Fibroblast of skin of left quadriceps (primary cell): ENCODE results near the gene SLAMF8.

ENCODE experiments used
- DNase-seq, 2 experiments: peaks; one replicate each; pipeline ENCODE4 v3.0.0-alpha.2; 2013; ENCODE audit warnings: low read depth in 2 of 2

Gene SLAMF8

DNA sequence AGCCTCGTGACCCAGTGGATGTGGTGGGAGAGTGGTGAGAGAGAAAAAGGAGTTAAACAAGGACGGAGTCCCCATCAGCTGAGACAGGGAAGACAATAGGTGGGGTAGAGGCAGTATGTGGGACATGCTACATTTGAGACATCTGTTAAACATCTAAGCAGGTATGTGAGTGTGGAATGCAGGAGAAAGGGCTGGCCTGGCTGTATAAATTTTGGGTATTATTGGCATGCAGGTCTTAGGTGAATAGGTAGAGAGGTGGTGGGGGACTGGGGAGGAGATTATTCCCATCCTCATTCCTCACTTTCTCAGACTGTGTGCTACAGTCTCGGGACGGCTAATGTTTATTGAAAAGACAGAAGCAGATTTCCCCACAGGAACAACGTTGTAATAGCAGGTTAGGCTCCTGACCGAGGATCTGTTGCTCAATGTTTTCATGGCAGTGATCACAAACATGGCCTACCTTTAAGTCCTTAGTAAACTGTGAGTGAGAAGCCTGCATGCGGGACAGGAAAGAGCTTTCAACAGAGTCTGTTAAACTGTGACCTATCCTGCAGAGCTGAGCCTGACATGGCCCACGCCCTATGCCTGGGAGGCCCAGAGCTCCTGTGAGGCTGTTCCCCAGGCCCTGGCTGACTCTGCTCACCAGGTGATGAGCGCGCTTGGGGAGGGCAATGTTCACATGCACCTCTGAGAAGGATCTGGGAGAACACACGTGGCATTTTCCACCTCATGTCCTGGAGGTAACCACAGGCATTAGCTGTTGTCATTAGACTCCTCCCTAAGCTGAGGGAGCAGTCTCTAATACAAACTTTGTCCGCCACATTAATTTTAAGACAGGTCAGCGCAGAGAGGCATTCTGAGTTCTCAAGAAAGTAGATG, 19.3 kb downstream of the SLAMF8 start:
- DNase-seq: no peak

DNA sequence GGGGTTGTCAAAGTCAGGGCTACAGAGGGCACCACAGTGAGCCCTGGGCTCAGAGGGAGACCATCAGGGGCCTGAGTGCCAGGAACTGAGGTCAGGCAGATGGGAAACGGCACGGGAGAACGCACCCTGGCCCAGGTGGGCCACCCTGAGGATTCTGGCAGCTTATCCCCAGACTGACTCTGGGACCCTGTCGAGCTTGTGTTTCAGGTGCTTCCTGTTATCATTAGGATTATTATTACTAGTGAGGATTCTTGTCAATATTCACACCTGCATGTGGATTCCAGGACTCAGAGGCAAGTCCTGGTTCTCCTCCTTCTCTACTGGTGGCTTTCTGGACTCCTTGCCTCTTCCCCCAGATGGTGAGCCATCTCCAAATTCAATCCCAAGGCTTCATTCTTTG, 20.6 kb downstream of the SLAMF8 start:
- DNase-seq: no peak

DNA sequence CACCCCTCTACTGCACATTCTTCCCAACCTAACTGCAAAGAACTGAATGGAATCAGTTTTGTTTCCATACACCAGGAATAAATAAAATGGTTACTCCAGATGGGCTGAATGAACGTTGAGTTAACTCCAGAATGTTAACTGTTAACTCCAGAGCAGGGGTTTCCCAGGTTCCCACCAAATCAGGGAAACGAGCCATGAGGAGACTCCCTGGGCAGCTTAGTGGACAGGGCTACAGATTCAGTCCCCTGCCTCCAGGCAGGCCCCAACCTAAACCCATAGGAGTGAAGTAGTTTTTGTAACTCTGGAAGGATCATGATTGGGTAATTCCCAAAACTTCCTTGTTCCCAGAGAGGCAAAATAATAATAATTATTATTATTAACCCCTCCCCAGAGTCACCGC, 21.7 kb downstream of the SLAMF8 start:
- DNase-seq: no peak

DNA sequence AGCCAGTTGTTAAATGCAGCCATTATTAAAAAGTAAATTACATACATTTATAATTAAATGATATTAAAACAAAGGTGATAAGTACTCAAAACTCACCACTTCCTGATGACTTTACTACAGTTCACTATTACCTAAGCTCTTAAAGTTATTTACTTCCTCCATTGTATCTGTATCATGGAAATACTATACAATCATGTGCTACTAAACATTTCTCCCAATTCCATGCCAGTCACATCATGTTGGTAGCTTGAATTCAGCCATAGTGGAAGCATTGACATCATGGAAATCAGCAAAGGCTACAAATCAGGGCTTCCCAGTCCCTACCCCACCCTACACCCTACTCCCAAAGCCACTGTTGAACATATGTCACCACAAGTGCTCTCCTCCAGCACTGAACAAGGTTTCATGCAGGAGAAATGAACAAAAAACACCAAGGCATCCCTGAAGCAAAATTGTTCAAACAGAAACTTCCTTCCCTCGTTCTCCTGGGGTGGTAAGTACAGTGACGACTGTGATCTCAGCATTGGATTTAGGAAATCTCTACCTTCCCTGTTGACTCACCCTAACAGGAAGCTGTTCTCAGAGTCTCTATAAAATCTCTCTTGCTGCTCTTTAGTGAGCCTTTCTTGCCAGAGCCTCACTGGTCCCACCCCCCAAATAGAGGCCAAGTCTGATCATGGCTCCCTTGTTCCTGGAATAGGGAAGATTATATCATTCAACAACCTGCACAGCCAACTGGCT, 23.1 kb downstream of the SLAMF8 start:
- no peak for DNase-seq

DNA sequence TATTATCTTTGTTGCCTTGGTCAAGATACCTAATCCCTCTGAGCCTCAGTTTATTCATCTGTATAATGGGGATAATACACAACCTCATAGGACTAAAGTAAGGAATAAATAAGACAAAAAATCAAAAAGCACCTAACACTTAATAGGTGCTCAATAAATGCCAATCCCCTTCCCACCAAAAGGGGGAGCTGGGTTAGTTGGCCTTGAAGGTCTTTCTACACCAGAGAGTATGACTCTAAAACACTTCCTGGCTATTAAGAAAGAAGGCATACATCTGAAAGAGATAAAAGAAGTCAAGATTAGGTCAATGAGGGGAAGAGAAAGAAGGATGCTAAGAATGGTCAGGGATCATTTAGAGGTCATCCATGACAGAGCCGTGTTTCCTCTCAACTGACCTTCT, 24.7 kb downstream of the SLAMF8 start:
- DNase-seq: no peak

DNA sequence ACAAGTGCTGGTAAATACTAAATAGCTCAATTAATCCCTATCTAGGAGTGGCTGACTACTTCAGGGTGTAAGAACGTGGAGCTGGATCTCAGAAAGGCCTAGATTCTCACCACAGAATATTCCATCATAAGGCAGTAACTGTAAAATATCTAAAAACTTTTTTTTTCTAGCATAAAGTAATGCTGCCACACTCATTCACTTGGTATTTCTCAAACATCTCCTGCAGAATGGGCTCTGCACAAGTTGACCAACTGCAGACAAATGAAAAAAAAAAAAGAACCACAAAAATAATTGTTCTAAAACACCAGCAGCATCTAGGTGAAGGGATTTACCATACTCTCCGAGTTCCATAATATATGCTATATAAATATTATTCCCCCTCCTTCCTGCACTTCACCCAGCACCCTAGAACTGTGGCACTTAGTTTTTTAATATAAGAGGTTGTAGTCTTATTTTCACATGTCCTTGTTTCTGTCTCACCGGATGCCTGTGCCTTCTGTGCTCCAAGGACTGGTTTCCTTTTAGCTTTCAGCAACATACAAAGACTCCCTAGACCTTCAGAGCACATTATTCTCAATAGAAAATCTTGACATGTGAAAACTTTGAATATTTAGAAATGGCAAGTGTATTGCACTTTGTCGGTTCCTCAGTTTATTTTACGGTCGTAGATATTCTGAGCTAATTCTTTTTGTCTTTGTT, 26.9 kb downstream of the SLAMF8 start:
- DNase-seq: no peak

DNA sequence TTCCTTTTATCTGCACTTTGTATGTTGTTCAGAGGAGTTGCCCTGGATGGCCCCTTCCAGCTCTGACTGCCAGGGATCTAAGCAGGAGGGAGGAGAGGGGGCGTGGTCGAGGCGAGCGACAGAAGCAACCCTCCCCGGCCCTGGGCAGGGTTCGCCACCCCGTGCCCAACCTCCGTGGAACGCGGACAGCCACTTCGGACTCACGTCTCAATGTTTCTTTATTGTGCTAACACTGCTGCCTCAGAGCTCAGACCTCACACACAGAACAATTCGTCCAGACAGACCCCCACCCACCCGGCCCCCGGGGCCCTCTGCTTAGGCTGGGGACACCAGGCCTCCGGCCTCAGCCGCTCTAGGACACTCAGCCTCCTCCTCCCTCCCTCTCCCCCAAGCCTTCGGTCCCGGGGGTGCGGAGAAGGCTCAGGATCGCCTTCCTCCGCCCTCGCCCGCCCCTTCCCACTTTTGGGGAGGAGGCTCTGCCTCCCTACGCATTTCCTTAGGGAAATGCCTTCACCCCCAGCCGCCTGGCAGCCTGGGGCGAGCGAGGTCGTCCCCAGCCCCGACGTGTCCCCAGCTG, 27.5 kb downstream of the SLAMF8 start:
- no peak for DNase-seq

DNA sequence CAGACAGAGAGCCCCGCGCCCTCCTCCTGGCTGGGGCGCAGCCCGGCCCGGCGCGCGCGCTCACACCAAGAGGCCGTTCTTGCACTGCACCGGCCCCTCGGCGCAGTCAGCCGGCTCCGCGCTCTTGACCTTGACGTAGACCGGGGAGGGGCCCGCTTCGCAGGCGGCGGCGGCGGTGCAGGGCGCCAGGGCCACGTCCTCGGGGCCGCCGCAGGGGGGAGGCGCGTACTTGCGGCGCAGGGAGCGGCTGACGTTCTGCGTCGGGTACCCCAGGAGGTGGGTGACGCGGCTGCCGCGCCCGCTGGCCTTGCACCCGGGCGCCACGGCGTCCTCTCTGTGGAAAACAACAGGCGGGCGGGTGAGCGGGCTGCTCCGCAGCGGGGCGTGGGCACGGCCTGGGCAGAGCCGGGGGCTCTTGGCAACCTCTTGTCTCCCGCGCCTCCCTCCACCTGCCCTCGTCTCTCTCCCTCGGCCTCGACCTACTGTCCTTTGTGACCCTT, 28.1 kb downstream of the SLAMF8 start:
- DNase-seq: peak; percentile 48 to 49

DNA sequence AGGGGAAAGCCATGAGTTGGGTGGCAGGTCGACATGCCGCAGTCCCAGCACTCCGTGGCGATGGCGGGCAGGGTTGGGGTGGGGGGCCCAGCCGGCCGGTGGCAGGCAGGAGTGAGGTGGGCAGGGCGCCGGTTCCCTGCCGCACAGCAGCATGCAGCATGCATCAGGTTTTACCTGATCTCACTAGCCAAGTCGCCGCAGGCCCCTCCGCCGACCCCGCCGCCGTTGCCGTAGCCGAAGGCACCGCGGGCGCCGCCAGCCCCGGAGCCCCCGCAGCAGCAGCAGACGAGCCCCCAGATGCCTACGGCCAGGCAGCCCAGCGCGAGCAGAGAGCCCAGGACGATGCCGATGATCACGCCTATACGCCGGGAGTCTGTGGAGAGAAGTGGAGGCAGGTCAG, 29.0 kb downstream of the SLAMF8 start:
- no peak for DNase-seq

DNA sequence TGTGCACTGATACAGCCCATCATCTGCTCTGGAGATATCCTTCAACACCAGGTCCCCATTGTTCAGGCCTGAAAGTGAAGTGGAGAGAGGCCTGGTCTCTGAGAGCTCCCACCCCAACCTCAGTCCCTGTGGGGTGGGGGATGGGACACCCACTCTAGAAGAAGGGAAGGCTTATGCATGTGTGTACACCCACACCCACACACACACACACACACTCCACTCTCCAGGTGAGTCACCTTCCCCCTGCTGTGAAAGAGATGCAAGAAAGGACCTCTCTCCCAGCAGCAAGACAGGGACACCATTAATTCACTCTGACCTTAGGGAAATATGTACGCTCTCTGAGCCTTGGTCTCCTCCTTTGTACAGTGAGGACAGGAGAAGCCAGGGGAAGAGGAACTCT, 29.9 kb downstream of the SLAMF8 start:
- no peak for DNase-seq

DNA sequence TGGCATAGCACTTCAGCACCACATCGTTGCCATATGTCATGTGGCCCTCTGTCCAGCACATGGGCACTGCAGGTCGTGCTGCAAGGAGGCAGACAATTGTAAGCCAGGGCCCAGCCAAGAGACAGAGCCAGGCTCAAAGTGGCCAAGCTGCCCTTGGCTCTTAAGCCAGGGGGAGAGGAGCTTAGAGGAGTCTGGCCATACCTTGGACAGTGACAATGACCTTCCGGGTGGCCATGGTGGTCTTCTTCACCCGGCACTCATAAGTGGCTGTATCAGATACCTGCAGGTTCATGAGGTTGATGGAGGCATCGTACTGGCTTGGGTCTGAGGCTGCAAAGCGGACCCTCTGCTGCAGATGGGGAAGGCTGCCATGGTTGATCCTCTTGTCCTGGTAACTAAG, 31.2 kb downstream of the SLAMF8 start:
- DNase-seq: no peak

DNA sequence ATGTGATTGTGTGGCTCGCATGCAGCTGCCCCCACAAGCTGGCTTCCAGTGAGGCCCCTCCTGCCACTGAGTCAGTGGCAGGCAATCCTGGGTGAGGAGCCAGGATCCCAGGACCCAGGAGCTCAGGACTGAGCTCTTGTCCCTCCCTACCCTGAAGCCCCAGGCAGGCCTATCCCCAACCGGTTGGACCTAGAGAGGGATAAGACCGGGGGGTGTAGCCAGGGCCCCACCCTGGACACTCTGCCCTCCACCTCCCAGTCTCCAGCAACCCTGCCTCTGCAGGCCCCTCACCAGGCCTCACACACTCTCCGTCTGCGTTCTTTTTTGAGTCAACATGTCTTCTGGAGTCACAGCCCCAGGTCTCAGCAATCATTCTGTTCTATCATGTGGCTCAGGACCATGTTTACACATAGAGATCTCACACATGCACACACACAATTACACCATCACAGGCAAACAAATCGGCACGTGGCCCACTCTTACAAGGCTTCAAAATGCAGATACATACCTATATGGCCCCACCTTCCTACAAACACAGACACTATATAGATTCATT, 33.2 kb downstream of the SLAMF8 start:
- no peak for DNase-seq

DNA sequence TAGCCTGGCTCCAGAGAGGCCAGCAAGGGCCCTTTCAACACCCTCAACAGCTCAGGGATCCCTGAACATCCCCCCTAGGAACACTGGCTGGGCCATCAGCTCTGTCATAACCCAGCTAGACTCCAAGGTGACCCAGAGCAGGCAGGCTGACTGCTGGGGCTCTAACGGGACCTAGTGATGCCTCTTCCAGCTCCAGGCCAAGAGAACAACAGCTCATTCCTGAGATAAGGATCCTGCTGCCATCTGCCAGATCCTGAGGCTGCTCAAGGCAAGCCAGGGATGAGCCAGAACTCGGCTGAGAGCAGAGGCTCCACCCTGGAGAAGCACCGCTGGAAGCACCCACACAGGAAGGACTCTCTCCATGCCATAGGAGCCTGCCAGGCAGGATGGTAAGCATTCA, 33.8 kb downstream of the SLAMF8 start:
- no peak for DNase-seq

DNA sequence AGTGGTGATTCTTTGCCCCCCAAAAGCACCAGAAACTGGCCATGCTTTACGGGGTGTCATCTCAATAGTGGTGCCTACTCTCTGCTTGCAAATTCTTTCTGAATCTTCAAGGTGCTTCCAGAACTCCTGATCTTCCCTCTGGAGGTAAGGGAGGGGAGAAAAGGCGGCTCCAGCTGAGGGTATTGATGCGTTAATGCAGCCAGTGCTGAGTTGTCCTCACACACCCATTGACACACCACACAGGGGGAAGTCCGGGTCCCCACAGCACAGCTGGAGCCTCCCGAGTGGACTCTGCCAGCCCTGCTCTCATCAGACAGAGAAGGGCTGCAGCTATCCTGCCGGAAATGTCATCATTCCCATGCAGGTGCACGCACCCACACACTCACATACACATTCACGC, 34.5 kb downstream of the SLAMF8 start:
- DNase-seq: no peak

DNA sequence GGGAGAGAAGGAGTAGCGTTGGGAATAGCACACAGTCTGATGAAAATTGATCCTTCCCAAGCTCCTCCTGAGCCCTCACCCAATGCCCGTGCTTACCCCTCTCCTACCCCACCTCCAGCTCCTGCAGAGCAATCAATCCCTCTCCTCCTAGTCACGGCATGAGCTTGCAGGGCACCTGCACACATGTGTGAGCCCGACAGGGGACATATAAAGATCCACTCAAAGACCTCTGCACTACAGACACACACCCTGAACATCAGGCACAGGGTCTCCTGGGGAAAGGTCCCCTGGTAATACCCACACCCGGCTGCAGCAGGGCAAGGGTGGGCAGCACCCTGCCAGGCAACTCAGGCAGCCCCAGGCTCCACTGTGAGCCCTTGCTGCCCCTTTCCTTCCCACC, 35.4 kb downstream of the SLAMF8 start:
- DNase-seq: no peak

DNA sequence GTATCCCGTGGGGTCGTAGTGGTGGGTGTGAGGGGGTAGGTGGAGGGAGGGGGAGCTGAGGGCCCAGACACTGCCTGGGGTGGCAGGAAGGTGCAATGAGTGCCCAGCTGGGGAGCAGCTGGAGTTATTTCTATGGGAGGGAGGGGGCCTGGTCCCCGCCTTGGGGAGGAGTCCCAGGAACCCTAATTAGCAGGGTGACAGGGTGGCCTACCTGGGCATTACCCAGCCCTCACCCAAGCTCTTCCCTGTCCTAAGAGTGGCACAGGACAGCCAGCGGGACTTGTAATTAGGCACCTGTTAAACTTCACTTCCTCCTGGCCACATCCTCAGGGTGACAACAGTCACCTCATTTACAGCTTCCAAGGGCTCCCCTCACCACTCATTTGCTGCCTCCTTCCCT, 35.9 kb downstream of the SLAMF8 start, which contains the start of gene VSIG8:
Gene VSIG8, minus strand, starts transcription at position 101 of the 400 bp plus-strand sequence. CDS start 136 bp downstream, outside the sequence.
- no peak for DNase-seq

DNA sequence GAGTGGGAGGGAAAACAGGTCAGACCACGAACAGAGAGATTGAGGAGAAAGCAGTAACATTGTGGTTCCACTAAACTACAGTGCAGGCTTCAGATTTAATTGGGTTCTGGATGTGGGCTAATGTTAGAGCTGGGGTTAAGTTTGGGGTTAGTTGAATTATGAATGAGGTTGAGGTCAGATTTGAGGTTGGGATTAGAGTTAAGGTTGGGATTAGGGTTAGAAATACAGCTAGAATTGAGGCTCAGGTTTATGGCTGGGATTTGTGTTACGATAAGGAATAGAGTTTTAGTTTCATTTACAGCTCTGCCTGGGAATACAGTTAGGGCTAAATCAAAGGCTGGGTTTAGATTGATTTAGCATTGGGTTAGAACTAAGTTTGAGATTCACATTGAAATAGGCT, 37.6 kb downstream of the SLAMF8 start:
- DNase-seq: no peak

DNA sequence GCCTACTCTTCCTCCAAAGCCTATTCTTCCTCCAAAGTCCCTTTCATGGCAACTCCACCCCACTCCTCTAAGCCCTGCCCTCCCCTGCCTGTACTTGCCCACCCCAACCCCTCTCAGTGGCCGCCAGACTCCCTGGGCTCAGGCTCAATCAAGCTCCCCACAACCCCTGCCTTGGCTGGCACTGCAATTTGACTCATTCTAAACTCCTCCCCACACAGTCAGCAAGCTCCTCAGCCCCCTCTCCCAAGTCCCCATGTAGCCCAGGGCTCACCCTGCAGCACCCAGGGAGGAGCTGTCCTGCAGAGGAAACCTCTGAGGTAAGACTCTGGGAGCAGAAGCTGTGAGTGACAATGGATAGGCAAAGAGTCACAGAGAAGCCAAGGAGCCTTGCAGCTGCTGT, 39.4 kb downstream of the SLAMF8 start:
- no peak for DNase-seq

DNA sequence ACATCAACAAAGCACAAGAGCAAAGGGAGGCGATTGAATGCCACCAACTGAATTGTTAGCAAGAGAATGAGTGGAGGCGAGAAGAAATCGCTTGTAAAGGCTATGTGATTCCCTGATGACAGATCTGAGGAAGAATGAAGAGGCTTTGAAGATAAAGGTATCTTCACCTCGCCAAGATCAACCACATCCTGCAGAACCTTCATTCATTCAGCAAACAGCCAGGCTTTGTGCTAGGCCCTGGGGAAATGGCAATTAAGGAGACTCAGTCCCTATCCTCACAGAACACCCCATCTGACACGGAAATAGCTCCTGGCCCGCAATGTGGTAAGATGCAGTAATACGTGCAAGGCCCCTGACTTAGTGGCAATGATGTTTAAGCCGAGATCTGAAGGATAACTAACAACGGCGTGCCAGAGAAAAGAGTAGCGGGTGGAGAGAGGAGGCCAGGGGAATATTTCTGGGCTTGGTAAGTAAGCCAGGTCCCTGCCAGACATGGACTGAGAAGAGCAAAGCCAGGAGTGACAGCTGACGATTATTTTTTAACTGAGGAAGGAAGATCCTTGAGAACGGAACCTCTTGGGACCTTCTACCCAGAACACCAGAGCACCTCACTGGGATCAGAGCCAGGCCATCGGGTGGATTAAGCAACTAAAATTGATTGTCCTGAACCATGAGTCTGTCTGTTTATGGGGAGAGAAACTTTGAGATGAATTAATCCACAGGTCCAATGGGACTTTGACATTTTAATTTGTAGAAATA, 40.4 kb downstream of the SLAMF8 start:
- no peak for DNase-seq

DNA sequence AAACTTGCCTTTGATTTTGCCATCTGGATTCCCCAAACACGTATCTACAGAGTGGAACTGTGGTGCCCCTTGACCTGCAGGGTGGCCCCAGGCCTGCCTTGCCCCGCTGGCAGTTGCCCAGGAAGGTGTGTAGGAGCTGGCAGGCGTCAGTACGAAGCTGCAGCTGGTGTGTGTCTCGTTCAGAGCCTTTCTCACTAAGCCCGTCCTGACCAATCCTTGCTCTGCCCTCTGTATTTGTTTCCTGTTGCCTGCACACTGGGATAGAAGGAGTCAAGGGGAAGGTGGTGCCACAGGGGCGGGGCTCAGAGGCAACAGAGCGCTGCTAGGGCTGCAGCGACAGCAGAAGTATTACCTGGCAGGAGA, 41.0 kb downstream of the SLAMF8 start:
- DNase-seq: no peak

DNA sequence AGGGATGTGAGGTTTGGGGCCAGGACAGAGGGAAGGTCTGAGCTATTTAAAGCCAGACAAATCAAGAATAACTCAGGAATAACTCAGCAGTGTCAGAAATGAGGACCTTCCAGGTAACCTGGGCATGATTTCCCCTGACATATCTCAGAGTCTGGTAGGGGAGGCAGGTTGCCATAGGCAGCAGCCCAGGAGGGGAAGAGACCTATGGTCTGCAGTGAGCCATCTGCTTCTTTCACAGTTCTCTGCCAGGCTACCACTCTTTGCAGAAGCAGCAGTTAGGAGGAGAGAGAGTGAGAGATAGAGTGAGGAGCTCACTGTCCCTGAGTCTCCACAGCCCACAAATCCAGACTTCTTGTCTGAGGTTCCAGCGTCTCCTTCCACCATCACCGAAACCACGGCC, 42.1 kb downstream of the SLAMF8 start:
- DNase-seq: no peak
